Endodermal cell (in vitro differentiated cells): ENCODE results near the gene SNX3. TPM values are rescaled to one million over a fixed set of nuclear protein-coding genes. Genes with fewer than 3 reads are reported as not detected.

Experiments used
- DNase-seq: peaks from one replicate; pipeline ENCODE4 v3.0.0-alpha.2; 2017
- H3K27ac ChIP-seq: 2 replicates; pipeline ENCODE4 v1.5.1; 2013; ENCODE audit warnings: mild to moderate bottlenecking, low read depth, low read length, moderate library complexity
- H3K27me3 ChIP-seq: 2 replicates; pipeline ENCODE4 v1.6.1; 2013; ENCODE audit warnings: mild to moderate bottlenecking, low read length, moderate library complexity; ENCODE audit not compliant: insufficient read depth, control insufficient read depth, poor library complexity, severe bottlenecking
- H3K36me3 ChIP-seq: 2 replicates; pipeline ENCODE4 v1.7.0; 2013; ENCODE audit warnings: mild to moderate bottlenecking, low read length, moderate library complexity; ENCODE audit not compliant: control insufficient read depth, insufficient read depth
- H3K4me1 ChIP-seq: one replicate; pipeline ENCODE4 v1.7.0; 2013; ENCODE audit warnings: low read length; ENCODE audit not compliant: control insufficient read depth, insufficient read depth
- H3K4me3 ChIP-seq: 2 replicates; pipeline ENCODE4 v1.5.1; 2013; ENCODE audit warnings: mild to moderate bottlenecking, low read length, moderate library complexity
- H3K9ac ChIP-seq: 2 replicates; pipeline ENCODE4 v1.6.1; 2013; ENCODE audit warnings: mild to moderate bottlenecking, low read length, moderate library complexity; ENCODE audit not compliant: poor library complexity, severe bottlenecking; ENCODE audit errors: extremely low read depth
- H3K9me3 ChIP-seq: 2 replicates; pipeline ENCODE4 v1.6.1; 2013; ENCODE audit warnings: mild to moderate bottlenecking, low read length, moderate library complexity; ENCODE audit not compliant: control insufficient read depth
- H3K27ac Mint-ChIP-seq: 2 replicates; pipeline ENCODE4 v1.8.0; 2020; ENCODE audit warnings: mixed read lengths
- H3K27me3 Mint-ChIP-seq: 2 replicates; pipeline ENCODE4 v1.8.0; 2021; ENCODE audit warnings: mild to moderate bottlenecking, mixed read lengths; ENCODE audit not compliant: insufficient read depth
- H3K36me3 Mint-ChIP-seq: 2 replicates; pipeline ENCODE4 v1.8.0; 2020; ENCODE audit warnings: low read depth, mixed read lengths
- H3K4me1 Mint-ChIP-seq: 2 replicates; pipeline ENCODE4 v1.8.0; 2020; ENCODE audit warnings: mixed read lengths
- H3K4me3 Mint-ChIP-seq: 2 replicates; pipeline ENCODE4 v1.8.0; 2020; ENCODE audit warnings: mild to moderate bottlenecking, moderate library complexity, mixed read lengths
- H3K9me3 Mint-ChIP-seq: 2 replicates; pipeline ENCODE4 v1.8.0; 2020; ENCODE audit warnings: mild to moderate bottlenecking, mixed read lengths
- CTCF ChIP-seq: fragments of 200-600 bp; sonication (generic); conservative IDR thresholded peaks from 2 replicates; pipeline ENCODE4 v1.5.0; 2021; ENCODE audit warnings: antibody characterized with exemption, mild to moderate bottlenecking
- WGBS, 2 experiments: methylation state at CpG; one replicate each; pipeline versions ENCODE4 v1.1.5 to v1.1.7; 2013; ENCODE audit warnings: missing lambda C conversion rate in 2 of 2, mixed read lengths in 1 of 2; ENCODE audit not compliant: insufficient coverage in 1 of 2, insufficient read length in 1 of 2; 5-methylcytosine and 5-hydroxymethylcytosine counted together
- total RNA-seq, 2 donors: library from RNA; stranded (reverse); fragmentation: NEBNext Ultra II Directional in 1 of 2; extraction: Animal tissue kit (Norgen Biotek cat#: 25700) in 1 of 2; gene quantifications; 2 replicates in 1 of 2; 3 replicates in 1 of 2; pipeline ENCODE4 v1.2.1, GENCODE V29; 2021

SNX3 gene
- total RNA-seq, 2 donors from 2014 or later = 79.2 TPM

GRCh38 chr6:108195209-108195608 lies 65.6 kb downstream of the SNX3 start:
- H3K36me3 Mint-ChIP-seq = no peaks in the 10 kb centered on the region
- H3K4me3 Mint-ChIP-seq = no peak overlapping the region
- 93 to 95% methylated on average over 3 of the region's 3 CpGs for WGBS, 2 experiments
- Histone ChIP-seq H3K4me3 (no peak overlapping the region), H3K27me3 (peaks cover 14% of the 10 kb centered on the region), H3K27ac (no peak overlapping the region), H3K36me3 (no peaks in the 10 kb centered on the region), H3K9ac (no peak overlapping the region), H3K4me1 (no peaks in the 10 kb centered on the region), H3K9me3 (no peaks in the 10 kb centered on the region)
- H3K9me3 Mint-ChIP-seq = no peaks in the 10 kb centered on the region
- no peaks in the 10 kb centered on the region for H3K4me1 Mint-ChIP-seq
- no peak for DNase-seq
- no peak for TF ChIP-seq CTCF
- H3K27me3 Mint-ChIP-seq = peaks cover 25% of the 10 kb centered on the region
- H3K27ac Mint-ChIP-seq = no peak overlapping the region

- H3K36me3 Mint-ChIP-seq = no peaks in the 10 kb centered on the region
- no peak overlapping the region for H3K4me3 Mint-ChIP-seq
- no peaks in the 10 kb centered on the region for H3K4me1 Mint-ChIP-seq
- TF ChIP-seq CTCF = no peak
- H3K27me3 Mint-ChIP-seq = peaks cover 32% of the 10 kb centered on the region
- 93 to 98% methylated on average over 8 of the region's 8 CpGs for WGBS, 2 experiments
- Histone ChIP-seq H3K4me3 (no peak overlapping the region), H3K36me3 (no peaks in the 10 kb centered on the region), H3K27me3 (peaks cover 17% of the 10 kb centered on the region), H3K27ac (no peak overlapping the region), H3K4me1 (no peaks in the 10 kb centered on the region), H3K9ac (no peak overlapping the region), H3K9me3 (no peaks in the 10 kb centered on the region)
- no peaks in the 10 kb centered on the region for H3K9me3 Mint-ChIP-seq
- no peak overlapping the region for H3K27ac Mint-ChIP-seq
- no peak for DNase-seq
Observed at GRCh38 chr6:108194503-108194902, 66.3 kb downstream of the SNX3 start.

- no peak overlapping the region for H3K4me3 ChIP-seq
- no peaks in the 10 kb centered on the region for H3K9me3 Mint-ChIP-seq
- H3K27ac Mint-ChIP-seq = no peak overlapping the region
- no peaks in the 10 kb centered on the region for H3K4me1 Mint-ChIP-seq
- H3K36me3 ChIP-seq = no peaks in the 10 kb centered on the region
- no peaks in the 10 kb centered on the region for H3K36me3 Mint-ChIP-seq
- no peaks in the 10 kb centered on the region for H3K9me3 ChIP-seq
- DNase-seq = no peak
- H3K27ac ChIP-seq = no peak overlapping the region
- TF ChIP-seq CTCF = no peak
- no peak overlapping the region for H3K9ac ChIP-seq
- H3K4me3 Mint-ChIP-seq = no peak overlapping the region
- peaks cover 24% of the 10 kb centered on the region for H3K27me3 ChIP-seq
- H3K27me3 Mint-ChIP-seq = peaks cover 39% of the 10 kb centered on the region
- no peaks in the 10 kb centered on the region for H3K4me1 ChIP-seq
- WGBS, 2 experiments = 97 to 100% methylated on average over 1 of the region's 1 CpG
Observed at GRCh38 chr6:108193835-108194234, 67.0 kb downstream of the SNX3 start.
